ENCODE data around the gene CYP46A1.

CYP46A1 gene

GRCh38 chr14:99703381-99703780, 19.3 kb downstream of the CYP46A1 start:
- H3K4me3 ChIP-seq (ENCODE audit: low read depth, low read length), result no peak overlapping the region
- no peak for TF ChIP-seq CTCF (IDR thresholded peaks at IDR 0.05; ENCODE audit: borderline replicate concordance, insufficient read depth, low read depth, low read length)

DNA sequence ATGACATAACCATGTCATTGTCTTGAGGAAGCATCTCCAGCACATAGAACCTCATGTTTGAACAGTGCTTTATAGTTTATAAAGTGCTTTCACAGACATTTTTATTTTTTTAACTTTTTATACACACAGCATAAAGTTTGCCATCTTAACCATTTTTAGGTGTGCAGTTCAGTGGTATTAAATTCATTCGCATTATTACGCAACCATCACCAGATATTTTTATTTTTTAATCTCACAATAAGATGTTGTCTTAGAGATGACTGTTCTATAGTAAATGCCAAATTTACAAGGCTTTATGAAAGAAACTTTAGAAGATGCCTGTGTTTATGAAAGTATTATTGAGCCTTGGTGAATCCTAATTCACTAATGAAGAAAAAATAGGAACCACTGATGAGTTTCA, 19.9 kb downstream of the CYP46A1 start:
- no peak for TF ChIP-seq CTCF (IDR thresholded peaks at IDR 0.05; ENCODE audit: borderline replicate concordance, insufficient read depth, low read depth, low read length)
- no peak overlapping the region for H3K4me3 ChIP-seq (ENCODE audit: low read depth, low read length)

DNA sequence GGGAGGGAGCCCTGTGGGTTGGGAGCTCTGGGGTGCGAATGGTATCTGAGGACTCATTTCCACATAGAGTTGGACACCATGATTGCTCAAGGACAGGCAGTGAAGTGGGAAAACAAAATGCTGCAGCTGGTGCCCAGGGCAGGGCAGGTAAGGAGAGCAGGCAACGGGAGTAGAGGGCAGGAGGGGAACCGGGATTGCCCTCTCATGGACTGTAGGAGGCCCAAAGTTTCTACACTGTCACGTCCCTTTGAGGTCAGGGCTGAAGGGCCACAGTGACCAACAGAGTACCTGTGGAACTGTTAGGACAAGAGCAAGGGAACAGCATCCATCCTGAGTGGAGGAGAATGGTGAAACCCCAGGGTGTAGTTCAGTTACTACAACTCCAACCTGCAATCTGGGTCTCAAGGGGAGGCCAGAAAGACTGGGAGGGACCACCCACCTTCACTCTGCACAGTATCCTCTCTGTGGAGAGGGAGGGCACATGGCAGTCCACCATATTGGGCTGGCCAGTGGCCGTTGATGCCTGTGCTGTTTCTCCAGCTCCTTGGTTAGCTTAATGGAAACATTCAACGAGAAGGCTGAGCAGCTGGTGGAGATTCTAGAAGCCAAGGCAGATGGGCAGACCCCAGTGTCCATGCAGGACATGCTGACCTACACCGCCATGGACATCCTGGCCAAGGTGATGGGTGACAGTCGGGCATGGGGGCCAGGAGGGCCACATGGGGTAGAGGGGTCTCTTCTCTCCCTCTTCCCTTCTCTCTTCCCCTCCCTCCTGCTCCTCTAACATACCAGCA, 22.2 kb downstream of the CYP46A1 start:
- no peak for TF ChIP-seq CTCF (IDR thresholded peaks at IDR 0.05; ENCODE audit: borderline replicate concordance, insufficient read depth, low read depth, low read length)
- H3K4me3 ChIP-seq (ENCODE audit: low read depth, low read length), result no peak overlapping the region

- no peak for TF ChIP-seq CTCF (IDR thresholded peaks at IDR 0.05; ENCODE audit: borderline replicate concordance, insufficient read depth, low read depth, low read length)
- H3K4me3 ChIP-seq (ENCODE audit: low read depth, low read length), result no peak overlapping the region
These were observed 23.3 kb downstream of the CYP46A1 start for GRCh38 chr14:99707420-99707819.

DNA sequence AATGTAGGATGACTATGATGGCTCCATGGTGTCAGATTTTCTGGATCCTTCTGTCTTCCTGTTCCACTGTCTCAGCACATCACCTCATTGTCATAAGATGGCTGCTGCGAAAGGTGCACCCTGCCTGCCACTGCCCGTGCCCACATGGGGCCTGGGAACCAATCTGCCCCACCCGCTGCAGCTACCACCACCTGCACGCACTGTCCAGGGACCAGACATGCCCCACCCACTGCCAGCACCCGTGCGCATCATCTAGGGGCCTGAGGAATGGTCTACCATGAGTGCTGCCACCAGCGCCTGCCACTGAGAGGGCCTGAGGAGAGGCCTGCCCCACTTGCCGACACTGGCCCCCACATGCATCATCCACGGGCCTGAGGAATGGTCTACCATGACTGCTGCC, 23.8 kb downstream of the CYP46A1 start:
- H3K4me3 ChIP-seq (ENCODE audit: low read depth, low read length), result no peak overlapping the region
- no peak for TF ChIP-seq CTCF (IDR thresholded peaks at IDR 0.05; ENCODE audit: borderline replicate concordance, insufficient read depth, low read depth, low read length)

DNA sequence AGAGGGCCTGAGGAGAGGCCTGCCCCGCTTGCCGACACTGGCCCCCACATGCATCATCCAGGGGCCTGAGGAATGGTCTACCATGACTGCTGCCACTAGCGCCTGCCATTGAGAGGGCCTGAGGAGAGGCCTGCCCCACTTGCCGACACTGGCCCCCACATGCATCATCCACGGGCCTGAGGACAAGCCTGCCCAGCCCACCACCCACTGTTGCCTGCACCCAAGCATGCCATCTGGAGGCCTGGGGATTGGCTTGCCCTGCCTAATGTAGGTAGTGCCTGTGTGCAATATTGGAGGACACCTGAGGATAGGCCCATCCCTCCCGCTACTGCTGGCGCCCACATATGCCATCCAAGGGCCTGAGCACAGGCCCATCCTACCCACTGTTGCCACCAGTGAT, 24.4 kb downstream of the CYP46A1 start:
- no peak for TF ChIP-seq CTCF (IDR thresholded peaks at IDR 0.05; ENCODE audit: borderline replicate concordance, insufficient read depth, low read depth, low read length)

DNA sequence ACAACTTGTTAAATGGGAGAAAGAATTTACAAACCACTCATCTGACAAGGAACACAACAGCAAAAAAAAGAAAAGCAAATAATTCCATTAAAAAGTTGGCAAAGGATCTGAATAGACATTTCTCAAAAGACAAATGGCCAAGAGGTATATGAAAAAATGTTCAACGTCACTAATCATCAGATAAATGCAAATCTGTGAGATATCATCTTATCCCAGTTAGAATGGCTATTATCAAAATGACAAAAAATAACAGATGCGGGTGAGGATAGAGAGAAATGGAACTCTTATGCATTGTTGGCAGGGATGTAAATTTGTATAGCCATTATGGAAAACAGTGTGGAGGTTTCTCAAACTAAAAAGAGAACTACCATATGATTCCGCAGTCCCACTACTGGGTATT, 29.9 kb downstream of the CYP46A1 start:
- no peak for TF ChIP-seq CTCF (IDR thresholded peaks at IDR 0.05; ENCODE audit: borderline replicate concordance, insufficient read depth, low read depth, low read length)
- no peak overlapping the region for H3K4me3 ChIP-seq (ENCODE audit: low read depth, low read length)

More for the DNA sequence above, 24.4 kb downstream of the CYP46A1 start:
- H3K4me3 ChIP-seq (ENCODE audit: low read depth, low read length), result no peak overlapping the region

Data from GM12875 (cell line).